MM.1S (cell line): Measurements from ENCODE around the gene TNFSF4.
A peak's percentile ranks its signal among the peaks of the same experiment; 100 is the strongest.

Experiments used
- DNase-seq: peaks from one replicate; pipeline ENCODE4 v3.0.0-alpha.2; 2015
- H2AFZ ChIP-seq: fragments of 300-600 bp; sonication (generic); 2 replicates; pipeline ENCODE4 v1.6.0; 2016; ENCODE audit warnings: antibody characterized with exemption, low read length
- H3F3A ChIP-seq: fragments of 300-600 bp; sonication (generic); 2 replicates; pipeline ENCODE4 v1.6.1; 2016; ENCODE audit warnings: mild to moderate bottlenecking, antibody characterized with exemption, low read length, moderate library complexity, mixed read lengths; ENCODE audit not compliant: insufficient read depth
- H3K27ac ChIP-seq: fragments of 300-600 bp; sonication (generic); 2 replicates; pipeline ENCODE4 v1.5.1; 2016; ENCODE audit warnings: mild to moderate bottlenecking, low read length
- H3K27me3 ChIP-seq: fragments of 300-600 bp; sonication (generic); replicated peaks from 2 replicates; pipeline ENCODE4 v1.6.0; 2016; ENCODE audit warnings: low read length; ENCODE audit not compliant: insufficient read depth
- H3K36me3 ChIP-seq: fragments of 300-600 bp; sonication (generic); replicated peaks from 2 replicates; pipeline ENCODE4 v1.6.1; 2016; ENCODE audit warnings: mild to moderate bottlenecking, low read length, mixed read lengths; ENCODE audit not compliant: insufficient read depth
- H3K4me1 ChIP-seq: fragments of 300-600 bp; sonication (generic); 2 replicates; pipeline ENCODE4 v1.6.1; 2016; ENCODE audit warnings: low read length, mixed read lengths
- H3K4me2 ChIP-seq: fragments of 300-600 bp; sonication (generic); 2 replicates; pipeline ENCODE4 v1.6.0; 2016; ENCODE audit warnings: low read depth, low read length
- H3K4me3 ChIP-seq: fragments of 300-600 bp; sonication (generic); 2 replicates; pipeline ENCODE4 v1.5.1; 2016; ENCODE audit warnings: low read length, mixed read lengths
- H3K79me2 ChIP-seq: fragments of 300-600 bp; sonication (generic); 2 replicates; pipeline ENCODE4 v1.6.1; 2016; ENCODE audit warnings: mixed run types, low read length, mixed read lengths
- H3K9ac ChIP-seq: fragments of 300-600 bp; sonication (generic); 2 replicates; pipeline ENCODE4 v1.6.1; 2016; ENCODE audit warnings: low read length, mixed read lengths
- H3K9me2 ChIP-seq: fragments of 300-600 bp; sonication (generic); replicated peaks from 2 replicates; pipeline ENCODE4 v1.6.1; 2016; ENCODE audit warnings: mild to moderate bottlenecking, low read length, mixed read lengths; ENCODE audit not compliant: insufficient read depth
- H3K9me3 ChIP-seq: fragments of 300-600 bp; sonication (generic); replicated peaks from 2 replicates; pipeline ENCODE4 v1.6.1; 2016; ENCODE audit warnings: mild to moderate bottlenecking, low read length, mixed read lengths; ENCODE audit not compliant: insufficient read depth
- H4K20me1 ChIP-seq: fragments of 300-600 bp; sonication (generic); 2 replicates; pipeline ENCODE4 v1.6.1; 2016; ENCODE audit warnings: mild to moderate bottlenecking, low read length, moderate library complexity, mixed read lengths; ENCODE audit not compliant: insufficient read depth
- CTCF ChIP-seq: fragments of 300-600 bp; sonication (generic); IDR thresholded peaks from 2 replicates; pipeline ENCODE4 v1.5.1; 2016; ENCODE audit warnings: antibody characterized with exemption, low read length, mixed read lengths
- EZH2 ChIP-seq: fragments of 300-600 bp; sonication (generic); optimal IDR thresholded peaks from 2 replicates; pipeline ENCODE3; 2017; ENCODE audit warnings: low read depth, mild to moderate bottlenecking, antibody characterized with exemption, low read length, mixed read lengths
- EZH2phosphoT487 ChIP-seq: fragments of 300-600 bp; sonication (generic); IDR thresholded peaks from 2 replicates; pipeline ENCODE4 v1.6.1; 2018; ENCODE audit warnings: antibody characterized with exemption, low read length

The TNFSF4 gene

GRCh38 chr1:173164178-173164577 lies 43.0 kb downstream of the TNFSF4 start:
- no peak overlapping the region for H3K9ac ChIP-seq

GRCh38 chr1:173163222-173163621 lies 43.9 kb downstream of the TNFSF4 start:
- no peaks in the 10 kb centered on the region for H3K79me2 ChIP-seq
- no peaks in the 10 kb centered on the region for H3K27me3 ChIP-seq
- H3K9ac ChIP-seq = no peak overlapping the region
- no peaks in the 10 kb centered on the region for H3K9me3 ChIP-seq
- no peaks in the 10 kb centered on the region for H3K36me3 ChIP-seq
- H4K20me1 ChIP-seq = no peaks in the 10 kb centered on the region
- H3K4me2 ChIP-seq = no peak overlapping the region
- H3K27ac ChIP-seq = no peak overlapping the region
- no peaks in the 10 kb centered on the region for H3K9me2 ChIP-seq
- TF ChIP-seq EZH2phosphoT487 (no peak), EZH2 (no peak), CTCF (no peak)
- no peaks in the 10 kb centered on the region for H3K4me1 ChIP-seq
- H3K4me3 ChIP-seq = no peak overlapping the region
- H3F3A ChIP-seq = no peaks in the 10 kb centered on the region
- no peak overlapping the region for H2AFZ ChIP-seq
- DNase-seq = peak; percentile 27

More at GRCh38 chr1:173164178-173164577, 43.0 kb downstream of the TNFSF4 start:
- no peak for DNase-seq
- H3K27ac ChIP-seq = no peak overlapping the region
- H3K9me3 ChIP-seq = no peaks in the 10 kb centered on the region
- no peak overlapping the region for H2AFZ ChIP-seq
- TF ChIP-seq EZH2 (no peak), EZH2phosphoT487 (no peak), CTCF (no peak)
- H3K36me3 ChIP-seq = no peaks in the 10 kb centered on the region
- no peak overlapping the region for H3K4me2 ChIP-seq
- no peaks in the 10 kb centered on the region for H4K20me1 ChIP-seq
- no peaks in the 10 kb centered on the region for H3K79me2 ChIP-seq
- H3K4me1 ChIP-seq = no peaks in the 10 kb centered on the region
- H3F3A ChIP-seq = no peaks in the 10 kb centered on the region
- H3K9me2 ChIP-seq = no peaks in the 10 kb centered on the region
- no peaks in the 10 kb centered on the region for H3K27me3 ChIP-seq
- no peak overlapping the region for H3K4me3 ChIP-seq

- H4K20me1 ChIP-seq = no peaks in the 10 kb centered on the region
- H3K4me1 ChIP-seq = no peaks in the 10 kb centered on the region
- H3F3A ChIP-seq = no peaks in the 10 kb centered on the region
- no peak for DNase-seq
- H3K79me2 ChIP-seq = no peaks in the 10 kb centered on the region
- H3K36me3 ChIP-seq = no peaks in the 10 kb centered on the region
- no peak overlapping the region for H2AFZ ChIP-seq
- H3K9me3 ChIP-seq = no peaks in the 10 kb centered on the region
- no peak overlapping the region for H3K9ac ChIP-seq
- no peak overlapping the region for H3K27ac ChIP-seq
- H3K4me2 ChIP-seq = no peak overlapping the region
- TF ChIP-seq EZH2 = no peak
- TF ChIP-seq CTCF = no peak
- TF ChIP-seq EZH2phosphoT487 = no peak
- H3K4me3 ChIP-seq = no peak overlapping the region
- no peaks in the 10 kb centered on the region for H3K9me2 ChIP-seq
- no peaks in the 10 kb centered on the region for H3K27me3 ChIP-seq
Measured at GRCh38 chr1:173162601-173163000, 44.5 kb downstream of the TNFSF4 start.
